Measurements from ENCODE around the gene P3H1. TPM values are rescaled to one million over a fixed set of nuclear protein-coding genes. Genes with fewer than 3 reads are reported as not detected.

Gene P3H1
- total RNA-seq, 1 experiment from 2014 or later = 28.3 TPM

GRCh38 chr1:42733415-42734200 is 33.2 kb downstream of the P3H1 start:
- POLR2A ChIA-PET (ENCODE audit: unreplicated experiment) = interaction anchor here (0.6 kb wide), 1 partner anchor 51 kb away, joined by 4 read pairs; no protein-coding TSS in a partner anchor

GRCh38 chr1:42732126-42732680 is 34.6 kb downstream of the P3H1 start:
- H3K79me2 ChIP-seq (ENCODE audit: low read length) = no peaks in the 10 kb centered on the region
- no peaks in the 10 kb centered on the region for H3K9me3 ChIP-seq (ENCODE audit: low read length)
- CTCF ChIA-PET = no interaction called here
- H3K27ac ChIP-seq (ENCODE audit: low read length) = no peak overlapping the region
- H3F3A ChIP-seq (ENCODE audit: low read length, unreplicated experiment) = no peaks in the 10 kb centered on the region
- DNase-seq (no peak), ATAC-seq (no peak)
- no peak for TF ChIP-seq CTCF (conservative IDR thresholded peaks at IDR 0.05; ENCODE audit: low read depth, low read length)
- TF ChIP-seq EZH2 (IDR thresholded peaks at IDR 0.05; ENCODE audit: low read length, unreplicated experiment) = no peak
- no peak for TF ChIP-seq EZH2phosphoT487 (IDR thresholded peaks at IDR 0.05; ENCODE audit: borderline replicate concordance, low read length)
- H3K4me1 ChIP-seq (ENCODE audit: insufficient read depth, low read length) = no peaks in the 10 kb centered on the region
- no peaks in the 10 kb centered on the region for H4K20me1 ChIP-seq (ENCODE audit: low read length)
- no peaks in the 10 kb centered on the region for H3K9me2 ChIP-seq (replicated peaks; ENCODE audit: low read length)
- BruUV-seq (replicated peaks) = no TSS peak
- H3K36me3 ChIP-seq (ENCODE audit: low read depth, low read length) = no peaks in the 10 kb centered on the region
- intact Hi-C loops (cut with micrococcal nuclease) = no loop called here
- no peak overlapping the region for H3K4me2 ChIP-seq (ENCODE audit: low read length)
- H3K27me3 ChIP-seq (ENCODE audit: low read length) = no peaks in the 10 kb centered on the region
- H3K4me3 ChIP-seq (ENCODE audit: low read length) = no peak overlapping the region
- H2AFZ ChIP-seq (ENCODE audit: low read length) = no peak overlapping the region
- no peak overlapping the region for H3K9ac ChIP-seq (ENCODE audit: low read length)
- POLR2A ChIA-PET (ENCODE audit: unreplicated experiment) = no interaction called here

More at GRCh38 chr1:42733415-42734200, 33.2 kb downstream of the P3H1 start:
- H3K4me2 ChIP-seq (ENCODE audit: low read length) = no peak overlapping the region
- no peaks in the 10 kb centered on the region for H4K20me1 ChIP-seq (ENCODE audit: low read length)
- H3K36me3 ChIP-seq (ENCODE audit: low read depth, low read length) = no peaks in the 10 kb centered on the region
- ATAC-seq (no peak), DNase-seq (no peak)
- no peaks in the 10 kb centered on the region for H3F3A ChIP-seq (ENCODE audit: low read length, unreplicated experiment)
- no peaks in the 10 kb centered on the region for H3K27me3 ChIP-seq (ENCODE audit: low read length)
- no peak overlapping the region for H3K27ac ChIP-seq (ENCODE audit: low read length)
- no peak overlapping the region for H2AFZ ChIP-seq (ENCODE audit: low read length)
- no peak overlapping the region for H3K4me3 ChIP-seq (ENCODE audit: low read length)
- BruUV-seq (replicated peaks) = no TSS peak
- no peak overlapping the region for H3K9ac ChIP-seq (ENCODE audit: low read length)
- H3K9me3 ChIP-seq (ENCODE audit: low read length) = no peaks in the 10 kb centered on the region
- CTCF ChIA-PET = no interaction called here
- intact Hi-C loops (cut with micrococcal nuclease) = no loop called here
- H3K9me2 ChIP-seq (replicated peaks; ENCODE audit: low read length) = no peaks in the 10 kb centered on the region
- no peaks in the 10 kb centered on the region for H3K4me1 ChIP-seq (ENCODE audit: insufficient read depth, low read length)
- no peaks in the 10 kb centered on the region for H3K79me2 ChIP-seq (ENCODE audit: low read length)
- TF ChIP-seq EZH2 (IDR thresholded peaks at IDR 0.05; ENCODE audit: low read length, unreplicated experiment) = no peak

DNA sequence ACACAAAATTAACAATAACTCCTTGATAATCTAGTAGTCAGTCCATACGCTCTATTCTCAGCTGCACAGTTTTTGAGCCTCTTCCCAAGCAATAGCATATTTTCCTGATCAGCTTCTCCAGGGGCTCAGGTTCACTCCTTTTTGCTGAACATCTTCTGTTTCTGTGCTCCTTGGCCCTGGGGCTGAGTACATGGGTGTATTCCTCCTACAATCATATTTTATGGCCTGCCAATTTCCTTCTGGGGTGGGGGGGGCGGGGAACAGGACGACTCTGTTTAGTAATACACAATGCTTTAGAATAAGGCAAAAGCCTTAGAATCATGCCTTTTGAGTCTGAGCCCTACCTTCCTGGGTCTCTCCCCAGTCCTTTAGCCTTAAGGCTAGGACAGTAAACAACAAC is 35.2 kb downstream of the P3H1 start:
- H3K79me2 ChIP-seq (ENCODE audit: low read length) = no peaks in the 10 kb centered on the region
- H3K9me2 ChIP-seq (replicated peaks; ENCODE audit: low read length) = no peaks in the 10 kb centered on the region
- no peak overlapping the region for H3K4me2 ChIP-seq (ENCODE audit: low read length)
- no peaks in the 10 kb centered on the region for H4K20me1 ChIP-seq (ENCODE audit: low read length)
- H3K4me1 ChIP-seq (ENCODE audit: insufficient read depth, low read length) = no peaks in the 10 kb centered on the region
- POLR2A ChIA-PET (ENCODE audit: unreplicated experiment) = no interaction called here
- H3K27me3 ChIP-seq (ENCODE audit: low read length) = no peaks in the 10 kb centered on the region
- no peaks in the 10 kb centered on the region for H3F3A ChIP-seq (ENCODE audit: low read length, unreplicated experiment)
- CTCF ChIA-PET = no interaction called here
- no peak overlapping the region for H3K27ac ChIP-seq (ENCODE audit: low read length)
- no peak overlapping the region for H2AFZ ChIP-seq (ENCODE audit: low read length)
- no TSS peak for BruUV-seq (replicated peaks)
- intact Hi-C loops (cut with micrococcal nuclease) = loop anchor here (1.0 kb wide), 1 partner anchor 153 kb away; no protein-coding TSS in a partner anchor
- TF ChIP-seq CTCF (conservative IDR thresholded peaks at IDR 0.05; ENCODE audit: low read depth, low read length) (no peak), EZH2phosphoT487 (IDR thresholded peaks at IDR 0.05; ENCODE audit: borderline replicate concordance, low read length) (no peak), EZH2 (IDR thresholded peaks at IDR 0.05; ENCODE audit: low read length, unreplicated experiment) (no peak)
- H3K36me3 ChIP-seq (ENCODE audit: low read depth, low read length) = no peaks in the 10 kb centered on the region
- DNase-seq = no peak
- no peak overlapping the region for H3K4me3 ChIP-seq (ENCODE audit: low read length)
- H3K9me3 ChIP-seq (ENCODE audit: low read length) = no peaks in the 10 kb centered on the region
- ATAC-seq = no peak
- no peak overlapping the region for H3K9ac ChIP-seq (ENCODE audit: low read length)
